Placental epithelial cell (primary cell): ENCODE results near the gene SOWAHA. TPM values are rescaled to one million over a fixed set of nuclear protein-coding genes. Genes with fewer than 3 reads are reported as not detected.

Experiments used
- small RNA-seq: library from RNA; depleted of rRNA; stranded (forward); fragments of <200 nt; gene quantifications from one replicate; pipeline ENCODE3, GENCODE V24; 2012
- total RNA-seq: library from RNA; depleted of rRNA; stranded (reverse); fragments of >200 nt; gene quantifications from 2 replicates; pipeline ENCODE4 v1.2.3, GENCODE V29; 2012

SOWAHA gene
- 6.0 and 13.0 TPM in 2 replicates for total RNA-seq

GRCh38 chr5:132812781-132813598, at the start of gene SOWAHA:
TSS of gene SOWAHA (plus strand) at chr5:132813302. CDS start at chr5:132813622, 320 bp downstream.

GRCh38 chr5:132777209-132778069, 35.7 kb upstream of the SOWAHA start, which contains the start of gene SEPTIN8:
TSS of gene SEPTIN8 (minus strand) at chr5:132777239. CDS start at chr5:132777137, 102 bp downstream.

GRCh38 chr5:132830436-132831094, 17.5 kb downstream of the SOWAHA start, which contains the start of gene SHROOM1:
TSS of gene SHROOM1 (minus strand) at chr5:132830647. CDS start at chr5:132826140, 4,507 bp downstream.

Small RNA genes within 50 kb of the gene (small RNA-seq; reads per million reads assigned to genes)
- gene RNA5SP192: not detected

Other genes starting within 250 kb of the SOWAHA start
- not detected in 2 replicates for gene IL13, start 155.1 kb upstream of the SOWAHA start, total RNA-seq
- not detected in 2 replicates for gene IL4, start 139.3 kb upstream of the SOWAHA start, total RNA-seq
- gene KIF3A, start 75.8 kb upstream of the SOWAHA start, total RNA-seq: 6.0 and 9.0 TPM in 2 replicates
- gene CCNI2, start 65.9 kb upstream of the SOWAHA start, total RNA-seq: 0.76 and 1.2 TPM in 2 replicates
- gene SEPTIN8, start 36.1 kb upstream of the SOWAHA start, total RNA-seq: 97.4 and 129 TPM in 2 replicates
- 8.8 and 10.6 TPM in 2 replicates for gene SHROOM1, start 17.3 kb downstream of the SOWAHA start, total RNA-seq
- under 0.01 and 0.22 TPM in 2 replicates for gene GDF9, start 53.2 kb downstream of the SOWAHA start, total RNA-seq
- 62.5 and 78.5 TPM in 2 replicates for gene UQCRQ, start 53.3 kb downstream of the SOWAHA start, total RNA-seq
- 0.39 TPM in 1 of 2 replicates, not detected in the other for gene LEAP2, start 60.4 kb downstream of the SOWAHA start, total RNA-seq
- gene AFF4, start 150.3 kb downstream of the SOWAHA start, total RNA-seq: 45.5 and 67.0 TPM in 2 replicates
- gene ZCCHC10, start 213.2 kb downstream of the SOWAHA start, total RNA-seq: 17.0 and 23.2 TPM in 2 replicates
- gene HSPA4, start 238.7 kb downstream of the SOWAHA start, total RNA-seq: 72.2 and 102 TPM in 2 replicates